Smooth muscle cell (in vitro differentiated cells): Measurements from ENCODE around the gene CUL1. TPM values are rescaled to one million over a fixed set of nuclear protein-coding genes. Genes with fewer than 3 reads are reported as not detected.

Experiments used
- DNase-seq: peaks from one replicate; lab custom pipeline; 2025; ENCODE audit not compliant: unreplicated experiment; lab: John Stamatoyannopoulos, UW
- H2AFZ ChIP-seq: fragments of 200-600 bp; sonication (generic); 2 replicates; pipeline ENCODE4 v1.6.0; 2016; ENCODE audit warnings: antibody characterized with exemption, low read depth, mild to moderate bottlenecking
- H3F3A ChIP-seq: fragments of 200-600 bp; sonication (generic); 2 replicates; pipeline ENCODE4 v1.6.0; 2017; ENCODE audit warnings: antibody characterized with exemption, low read depth
- H3K27ac ChIP-seq: fragments of 200-600 bp; sonication (generic); 2 replicates; pipeline ENCODE4 v1.5.1; 2016; ENCODE audit warnings: low read depth, mild to moderate bottlenecking
- H3K27me3 ChIP-seq: fragments of 200-600 bp; sonication (generic); 2 replicates; pipeline ENCODE4 v1.6.1; 2016; ENCODE audit warnings: low read depth, mild to moderate bottlenecking
- H3K36me3 ChIP-seq: fragments of 200-600 bp; sonication (generic); 2 replicates; pipeline ENCODE4 v1.5.1; 2016; ENCODE audit warnings: low read depth
- H3K4me1 ChIP-seq: fragments of 200-600 bp; sonication (generic); 2 replicates; pipeline ENCODE4 v1.5.1; 2016; ENCODE audit warnings: low read depth
- H3K4me2 ChIP-seq: fragments of 200-600 bp; sonication (generic); 2 replicates; pipeline ENCODE4 v1.6.0; 2016; ENCODE audit warnings: mild to moderate bottlenecking
- H3K4me3 ChIP-seq: fragments of 200-600 bp; sonication (generic); 2 replicates; pipeline ENCODE4 v1.5.1; 2016; ENCODE audit warnings: mild to moderate bottlenecking
- H3K79me2 ChIP-seq: fragments of 200-600 bp; sonication (generic); 2 replicates; pipeline ENCODE4 v1.6.0; 2016; ENCODE audit warnings: low read depth, mild to moderate bottlenecking
- H3K9ac ChIP-seq: fragments of 200-600 bp; sonication (generic); 2 replicates; pipeline ENCODE4 v1.6.0; 2016; ENCODE audit warnings: low read depth
- H3K9me3 ChIP-seq: fragments of 200-600 bp; sonication (generic); replicated peaks from 2 replicates; pipeline ENCODE4 v1.5.1; 2016; ENCODE audit warnings: low read depth
- H4K20me1 ChIP-seq: fragments of 200-600 bp; sonication (generic); 2 replicates; pipeline ENCODE4 v1.6.0; 2016; ENCODE audit warnings: low read depth
- WGBS: methylation state at CpG from one replicate; pipeline ENCODE4 v1.1.7; 2016; ENCODE audit warnings: low lambda C conversion rate; 5-methylcytosine and 5-hydroxymethylcytosine counted together
- polyA plus RNA-seq: library from polyadenylated mRNA; unstranded; fragments of >200 nt; fragmentation: Nextera tagmentation; extraction: Ambion mirVana; gene quantifications from 2 replicates; pipeline ENCODE4 v1.2.1, GENCODE V29; 2016
- total RNA-seq: library from RNA; depleted of rRNA; stranded (reverse); fragments of >200 nt; gene quantifications from 2 replicates; pipeline ENCODE4 v1.2.3, GENCODE V29; 2014
- TF ChIP-seq, protein P1 (sequence below): fragments of 200-600 bp; sonication (generic); IDR thresholded peaks from 2 replicates; pipeline ENCODE4 v1.5.1; 2017; ENCODE audit warnings: borderline replicate concordance, mild to moderate bottlenecking, antibody characterized with exemption; ENCODE audit not compliant: insufficient read depth, poor library complexity, severe bottlenecking

Gene CUL1
- total and polyA plus RNA-seq, 2 experiments from 2014 or later = 38.2 to 44.8 TPM

DNA sequence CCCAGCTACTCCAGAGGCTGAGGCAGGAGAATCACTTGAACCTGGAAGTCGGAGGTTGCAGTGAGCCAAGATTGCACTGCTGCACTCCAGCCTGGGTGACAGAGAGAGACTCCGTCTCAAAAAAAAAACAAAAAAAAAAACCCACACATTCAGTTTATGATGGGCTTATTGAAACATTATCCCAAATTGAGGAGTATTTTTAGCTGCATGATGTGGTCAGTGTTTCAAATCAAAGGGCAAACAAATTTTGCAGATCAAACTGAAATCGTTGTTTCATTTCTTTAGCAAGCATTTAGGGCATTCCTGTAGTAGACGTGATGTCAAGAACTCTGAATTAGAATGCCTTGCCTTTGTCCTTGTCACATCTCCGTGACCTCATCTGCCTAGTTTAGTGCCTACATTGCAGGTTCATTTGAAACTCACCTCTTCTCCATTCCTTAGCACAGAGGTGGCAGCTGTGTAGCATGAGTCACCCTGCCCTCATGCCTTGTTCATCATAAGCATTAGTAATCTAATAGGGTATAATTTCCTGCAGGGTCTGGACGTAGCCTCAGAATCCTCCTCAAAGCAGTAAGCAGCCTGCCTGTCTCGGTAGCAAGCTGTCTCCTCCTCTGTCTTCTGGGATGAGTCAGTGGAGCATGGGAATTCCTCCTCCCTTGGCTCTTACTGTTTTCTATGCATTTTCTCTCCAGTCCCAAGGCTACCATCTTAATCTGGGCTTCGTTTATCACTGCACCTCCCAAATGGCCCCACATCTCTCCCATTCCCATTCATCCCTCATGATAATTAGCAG is 73.8 kb downstream of the CUL1 start:
- H3K27me3 ChIP-seq = no peaks in the 10 kb centered on the region
- peaks cover 13% of the 10 kb centered on the region for H3F3A ChIP-seq
- peaks cover 23% of the 10 kb centered on the region for H4K20me1 ChIP-seq
- peak overlapping the region; percentile 93 for H3K27ac ChIP-seq
- peak overlapping the region; percentile 54 for H3K9ac ChIP-seq
- H3K4me1 ChIP-seq = peaks cover 5% of the 10 kb centered on the region
- no peaks in the 10 kb centered on the region for H3K9me3 ChIP-seq
- H3K36me3 ChIP-seq = peaks cover 5% of the 10 kb centered on the region
- no peak for DNase-seq
- peak overlapping the region; percentile 66 for H3K4me2 ChIP-seq
- WGBS = 41% methylated on average over 8 of the region's 8 CpGs
- TF ChIP-seq, protein P1, sequence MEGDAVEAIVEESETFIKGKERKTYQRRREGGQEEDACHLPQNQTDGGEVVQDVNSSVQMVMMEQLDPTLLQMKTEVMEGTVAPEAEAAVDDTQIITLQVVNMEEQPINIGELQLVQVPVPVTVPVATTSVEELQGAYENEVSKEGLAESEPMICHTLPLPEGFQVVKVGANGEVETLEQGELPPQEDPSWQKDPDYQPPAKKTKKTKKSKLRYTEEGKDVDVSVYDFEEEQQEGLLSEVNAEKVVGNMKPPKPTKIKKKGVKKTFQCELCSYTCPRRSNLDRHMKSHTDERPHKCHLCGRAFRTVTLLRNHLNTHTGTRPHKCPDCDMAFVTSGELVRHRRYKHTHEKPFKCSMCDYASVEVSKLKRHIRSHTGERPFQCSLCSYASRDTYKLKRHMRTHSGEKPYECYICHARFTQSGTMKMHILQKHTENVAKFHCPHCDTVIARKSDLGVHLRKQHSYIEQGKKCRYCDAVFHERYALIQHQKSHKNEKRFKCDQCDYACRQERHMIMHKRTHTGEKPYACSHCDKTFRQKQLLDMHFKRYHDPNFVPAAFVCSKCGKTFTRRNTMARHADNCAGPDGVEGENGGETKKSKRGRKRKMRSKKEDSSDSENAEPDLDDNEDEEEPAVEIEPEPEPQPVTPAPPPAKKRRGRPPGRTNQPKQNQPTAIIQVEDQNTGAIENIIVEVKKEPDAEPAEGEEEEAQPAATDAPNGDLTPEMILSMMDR = no peak
- H2AFZ ChIP-seq = no peak overlapping the region
- H3K4me3 ChIP-seq = no peak overlapping the region
- H3K79me2 ChIP-seq = peaks cover 4% of the 10 kb centered on the region

DNA sequence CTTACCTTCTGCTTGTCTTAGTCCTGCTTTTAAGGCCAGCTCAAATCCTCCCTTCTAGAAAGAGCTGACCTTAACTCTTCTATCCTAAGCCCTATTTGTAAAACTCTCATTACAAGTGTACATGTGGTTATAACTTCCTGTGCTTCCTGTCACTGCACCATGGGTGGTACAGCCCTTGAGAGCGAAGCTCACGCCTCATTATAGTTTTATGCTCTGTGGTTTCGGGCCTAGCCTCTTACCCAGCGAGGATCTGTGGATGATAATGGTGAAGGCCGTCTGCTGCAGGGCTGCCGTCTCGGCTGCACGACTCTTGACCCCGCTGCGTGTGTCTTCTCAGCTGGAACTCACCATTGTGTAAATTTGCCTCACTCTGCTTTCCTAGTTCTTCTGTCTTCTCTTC is 74.6 kb downstream of the CUL1 start:
- Histone ChIP-seq H3K36me3 (peaks cover 5% of the 10 kb centered on the region), H3K4me1 (peaks cover 5% of the 10 kb centered on the region)
- 48% methylated on average over 10 of the region's 10 CpGs for WGBS

DNA sequence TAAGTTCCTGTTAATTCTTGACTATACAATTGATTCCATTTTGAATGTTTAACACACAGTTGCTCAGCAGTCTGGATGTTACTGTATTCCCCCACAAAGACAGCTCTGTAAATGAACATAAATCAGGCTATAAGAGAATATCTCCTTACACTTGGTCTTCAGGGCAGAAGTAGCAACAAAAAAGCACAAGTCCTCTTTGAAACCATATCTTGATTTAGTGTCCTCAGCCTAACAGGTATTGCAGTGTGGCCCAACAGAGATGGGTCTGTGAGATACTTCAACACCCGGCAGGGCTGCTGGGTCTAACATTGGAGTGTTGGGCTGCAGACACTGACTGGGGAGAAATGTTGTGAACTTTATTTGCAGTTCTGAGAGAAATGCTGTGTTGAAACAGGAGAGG is 75.8 kb downstream of the CUL1 start:
- no peaks in the 10 kb centered on the region for H3K9me3 ChIP-seq
- 87% methylated on average over 1 of the region's 1 CpG for WGBS
- H3K4me2 ChIP-seq = no peak overlapping the region
- peaks cover 5% of the 10 kb centered on the region for H3K4me1 ChIP-seq
- no peak overlapping the region for H3K9ac ChIP-seq
- H3K79me2 ChIP-seq = peaks cover 4% of the 10 kb centered on the region
- no peaks in the 10 kb centered on the region for H3K27me3 ChIP-seq
- no peak for DNase-seq
- TF ChIP-seq, protein P1 = no peak
- peaks cover 13% of the 10 kb centered on the region for H3F3A ChIP-seq
- H3K36me3 ChIP-seq = peaks cover 5% of the 10 kb centered on the region
- H2AFZ ChIP-seq = no peak overlapping the region
- H3K4me3 ChIP-seq = no peak overlapping the region
- no peak overlapping the region for H3K27ac ChIP-seq
- peaks cover 17% of the 10 kb centered on the region for H4K20me1 ChIP-seq

More for the DNA sequence above, 74.6 kb downstream of the CUL1 start:
- no peak overlapping the region for H2AFZ ChIP-seq
- H3K9ac ChIP-seq = peak overlapping the region; percentile 54
- peaks cover 17% of the 10 kb centered on the region for H4K20me1 ChIP-seq
- no peak overlapping the region for H3K4me3 ChIP-seq
- H3K79me2 ChIP-seq = peaks cover 4% of the 10 kb centered on the region
- no peak for DNase-seq
- TF ChIP-seq, protein P1 = no peak
- H3K9me3 ChIP-seq = no peaks in the 10 kb centered on the region
- H3K4me2 ChIP-seq = peak overlapping the region; percentile 66
- H3F3A ChIP-seq = peaks cover 13% of the 10 kb centered on the region
- H3K27me3 ChIP-seq = no peaks in the 10 kb centered on the region
- peak overlapping the region; percentile 93 for H3K27ac ChIP-seq
